HG02759 (cell line): ENCODE data around the gene KRT7.
"Not testable (repeated sequence)": the region's sequence is repeated elsewhere in the genome, so short reads cannot be mapped to it uniquely, and the experiment has no call there.

Source experiments
- ATAC-seq: cut with Tn5 transposase; IDR thresholded peaks from one replicate; pipeline ENCODE4 v1.9.1; 2021; ENCODE audit warnings: mild to moderate bottlenecking, moderate library complexity; ENCODE audit not compliant: unreplicated experiment

The KRT7 gene

GRCh38 chr12:52277486-52278245 lies 44.6 kb downstream of the KRT7 start:
- no peak for ATAC-seq

- peak; percentile 89 for ATAC-seq
These were observed 45.8 kb downstream of the KRT7 start for GRCh38 chr12:52278575-52279421.

- no peak for ATAC-seq
These were observed 46.6 kb downstream of the KRT7 start for GRCh38 chr12:52279422-52280318.

GRCh38 chr12:52280319-52280795 lies 47.3 kb downstream of the KRT7 start:
- ATAC-seq = no peak

GRCh38 chr12:52280796-52281560 lies 47.9 kb downstream of the KRT7 start:
- ATAC-seq = no peak

- ATAC-seq = no peak
These were observed 51.6 kb downstream of the KRT7 start for GRCh38 chr12:52284562-52285171.

GRCh38 chr12:52285172-52285745 lies 52.2 kb downstream of the KRT7 start:
- ATAC-seq = no peak

- ATAC-seq = no peak
These were observed 52.9 kb downstream of the KRT7 start for GRCh38 chr12:52285851-52286530.

- not testable (repeated sequence) for ATAC-seq
These were observed 54.1 kb downstream of the KRT7 start for GRCh38 chr12:52286857-52287785.

GRCh38 chr12:52287816-52288805 lies 55.1 kb downstream of the KRT7 start:
- peak; percentile 83 for ATAC-seq

GRCh38 chr12:52290483-52291134 lies 57.6 kb downstream of the KRT7 start:
- ATAC-seq = not testable (repeated sequence)

GRCh38 chr12:52291267-52291935 lies 58.4 kb downstream of the KRT7 start, which contains the start of gene KRT81:
Gene KRT81, minus strand, starts transcription at chr12:52291534. Its CDS starts 69 bp downstream, at chr12:52291465.
- ATAC-seq = no peak

GRCh38 chr12:52293926-52294325 lies 60.9 kb downstream of the KRT7 start:
- no peak for ATAC-seq

- ATAC-seq = no peak
These were observed 61.8 kb downstream of the KRT7 start for GRCh38 chr12:52294803-52295202.

- no peak for ATAC-seq
These were observed 62.6 kb downstream of the KRT7 start for GRCh38 chr12:52295663-52296062.
